Measurements from ENCODE around the gene PRPF40B. TPM values are rescaled to one million over a fixed set of nuclear protein-coding genes. Genes with fewer than 3 reads are reported as not detected.

The PRPF40B gene
- total and polyA plus RNA-seq, 4 donors: 11.3 to 69.0 (median 34.6) TPM

- no peak overlapping the region for H3K4me3 ChIP-seq (ENCODE audit: low read length in 2 of 2)
- no peaks in the 10 kb centered on the region for H3K9me3 ChIP-seq (ENCODE audit: control insufficient read depth, low read length)
- DNase-seq: no peak
- no peaks in the 10 kb centered on the region for H3K36me3 ChIP-seq (ENCODE audit: control insufficient read depth in 1 of 2, insufficient read depth in 2 of 2, low read length in 1 of 2)
- no peak for ATAC-seq (ENCODE audit: low FRiP score)
- 83 to 87% methylated on average over 7 of the region's 7 CpGs for WGBS, 2 donors
- intact Hi-C loops (cut with DNase I): no loop called here
- no peak overlapping the region for H3K27ac ChIP-seq (ENCODE audit: low read depth in 1 of 2, low read length in 2 of 2)
- H3K4me1 ChIP-seq (ENCODE audit: control insufficient read depth in 1 of 2, insufficient read depth in 2 of 2, low read length in 2 of 2): no peaks in the 10 kb centered on the region
- no peaks in the 10 kb centered on the region for H3K27me3 ChIP-seq (ENCODE audit: control insufficient read depth in 1 of 2, insufficient read depth in 2 of 2, low read length in 1 of 2)
Observed at GRCh38 chr12:49584591-49584990, 38.8 kb upstream of the PRPF40B start.

- no peak overlapping the region for H3K27ac ChIP-seq (ENCODE audit: low read depth in 1 of 2, low read length in 2 of 2)
- ATAC-seq (ENCODE audit: low FRiP score): no peak
- intact Hi-C loops (cut with DNase I): no loop called here
Observed at GRCh38 chr12:49585477-49586459, 37.6 kb upstream of the PRPF40B start.

GRCh38 chr12:49587174-49587908 lies 36.0 kb upstream of the PRPF40B start:
- WGBS, 2 donors: 88 to 89% methylated on average over 11 of the region's 11 CpGs
- intact Hi-C loops (cut with DNase I): no loop called here

More at GRCh38 chr12:49585477-49586459, 37.6 kb upstream of the PRPF40B start:
- Histone ChIP-seq H3K4me3 (ENCODE audit: low read length in 2 of 2) (no peak overlapping the region), H3K36me3 (ENCODE audit: control insufficient read depth in 1 of 2, insufficient read depth in 2 of 2, low read length in 1 of 2) (no peaks in the 10 kb centered on the region), H3K4me1 (ENCODE audit: control insufficient read depth in 1 of 2, insufficient read depth in 2 of 2, low read length in 2 of 2) (no peaks in the 10 kb centered on the region), H3K9me3 (ENCODE audit: control insufficient read depth, low read length) (no peaks in the 10 kb centered on the region), H3K27me3 (ENCODE audit: control insufficient read depth in 1 of 2, insufficient read depth in 2 of 2, low read length in 1 of 2) (no peaks in the 10 kb centered on the region)
- 78 to 81% methylated on average over 16 of the region's 16 CpGs for WGBS, 2 donors
- peak in 1 of 2 donors; percentile 49 for DNase-seq

GRCh38 chr12:49588281-49588680 lies 35.1 kb upstream of the PRPF40B start:
- WGBS, 2 donors: 94% methylated on average over 7 of the region's 7 CpGs
- H3K4me3 ChIP-seq (ENCODE audit: low read length in 2 of 2): no peak overlapping the region
- H3K4me1 ChIP-seq (ENCODE audit: control insufficient read depth in 1 of 2, insufficient read depth in 2 of 2, low read length in 2 of 2): no peaks in the 10 kb centered on the region
- no peak overlapping the region for H3K27ac ChIP-seq (ENCODE audit: low read depth in 1 of 2, low read length in 2 of 2)
- no peaks in the 10 kb centered on the region for H3K27me3 ChIP-seq (ENCODE audit: control insufficient read depth in 1 of 2, insufficient read depth in 2 of 2, low read length in 1 of 2)
- H3K36me3 ChIP-seq (ENCODE audit: control insufficient read depth in 1 of 2, insufficient read depth in 2 of 2, low read length in 1 of 2): no peaks in the 10 kb centered on the region
- H3K9me3 ChIP-seq (ENCODE audit: control insufficient read depth, low read length): no peaks in the 10 kb centered on the region
- DNase-seq: no peak
- no peak for ATAC-seq (ENCODE audit: low FRiP score)
- intact Hi-C loops (cut with DNase I): no loop called here

More at GRCh38 chr12:49587174-49587908, 36.0 kb upstream of the PRPF40B start:
- no peak overlapping the region for H3K27ac ChIP-seq (ENCODE audit: low read depth in 1 of 2, low read length in 2 of 2)
- no peaks in the 10 kb centered on the region for H3K27me3 ChIP-seq (ENCODE audit: control insufficient read depth in 1 of 2, insufficient read depth in 2 of 2, low read length in 1 of 2)
- H3K4me1 ChIP-seq (ENCODE audit: control insufficient read depth in 1 of 2, insufficient read depth in 2 of 2, low read length in 2 of 2): no peaks in the 10 kb centered on the region
- H3K9me3 ChIP-seq (ENCODE audit: control insufficient read depth, low read length): no peaks in the 10 kb centered on the region
- ATAC-seq (ENCODE audit: low FRiP score): no peak
- H3K4me3 ChIP-seq (ENCODE audit: low read length in 2 of 2): no peak overlapping the region
- no peaks in the 10 kb centered on the region for H3K36me3 ChIP-seq (ENCODE audit: control insufficient read depth in 1 of 2, insufficient read depth in 2 of 2, low read length in 1 of 2)
- no peak for DNase-seq

- no peak overlapping the region for H3K4me3 ChIP-seq (ENCODE audit: low read length in 2 of 2)
- DNase-seq (no peak), ATAC-seq (ENCODE audit: low FRiP score) (no peak)
- intact Hi-C loops (cut with DNase I): no loop called here
- H3K4me1 ChIP-seq (ENCODE audit: control insufficient read depth in 1 of 2, insufficient read depth in 2 of 2, low read length in 2 of 2): no peaks in the 10 kb centered on the region
- H3K27ac ChIP-seq (ENCODE audit: low read depth in 1 of 2, low read length in 2 of 2): no peak overlapping the region
- H3K27me3 ChIP-seq (ENCODE audit: control insufficient read depth in 1 of 2, insufficient read depth in 2 of 2, low read length in 1 of 2): no peaks in the 10 kb centered on the region
- no peaks in the 10 kb centered on the region for H3K36me3 ChIP-seq (ENCODE audit: control insufficient read depth in 1 of 2, insufficient read depth in 2 of 2, low read length in 1 of 2)
- WGBS, 2 donors: 49 to 59% methylated on average over 4 of the region's 4 CpGs
- H3K9me3 ChIP-seq (ENCODE audit: control insufficient read depth, low read length): no peaks in the 10 kb centered on the region
Observed at GRCh38 chr12:49588721-49589516, 34.4 kb upstream of the PRPF40B start.

- Histone ChIP-seq H3K4me3 (ENCODE audit: low read length in 2 of 2) (no peak overlapping the region), H3K27me3 (ENCODE audit: control insufficient read depth in 1 of 2, insufficient read depth in 2 of 2, low read length in 1 of 2) (no peaks in the 10 kb centered on the region), H3K27ac (ENCODE audit: low read depth in 1 of 2, low read length in 2 of 2) (no peak overlapping the region), H3K4me1 (ENCODE audit: control insufficient read depth in 1 of 2, insufficient read depth in 2 of 2, low read length in 2 of 2) (no peaks in the 10 kb centered on the region), H3K36me3 (ENCODE audit: control insufficient read depth in 1 of 2, insufficient read depth in 2 of 2, low read length in 1 of 2) (no peaks in the 10 kb centered on the region), H3K9me3 (ENCODE audit: control insufficient read depth, low read length) (no peaks in the 10 kb centered on the region)
- DNase-seq (no peak), ATAC-seq (ENCODE audit: low FRiP score) (no peak)
- intact Hi-C loops (cut with DNase I): no loop called here
- WGBS, 2 donors: 79 to 80% methylated on average over 10 of the region's 10 CpGs
Observed at GRCh38 chr12:49598527-49598926, 24.8 kb upstream of the PRPF40B start.

- Histone ChIP-seq H3K9me3 (ENCODE audit: control insufficient read depth, low read length) (no peaks in the 10 kb centered on the region), H3K4me3 (ENCODE audit: low read length in 2 of 2) (no peak overlapping the region), H3K36me3 (ENCODE audit: control insufficient read depth in 1 of 2, insufficient read depth in 2 of 2, low read length in 1 of 2) (no peaks in the 10 kb centered on the region), H3K4me1 (ENCODE audit: control insufficient read depth in 1 of 2, insufficient read depth in 2 of 2, low read length in 2 of 2) (no peaks in the 10 kb centered on the region), H3K27me3 (ENCODE audit: control insufficient read depth in 1 of 2, insufficient read depth in 2 of 2, low read length in 1 of 2) (no peaks in the 10 kb centered on the region), H3K27ac (ENCODE audit: low read depth in 1 of 2, low read length in 2 of 2) (no peak overlapping the region)
- 91 to 97% methylated on average over 8 of the region's 8 CpGs for WGBS, 2 donors
- ATAC-seq (ENCODE audit: low FRiP score) (no peak), DNase-seq (no peak)
- intact Hi-C loops (cut with DNase I): no loop called here
Observed at GRCh38 chr12:49599961-49600360, 23.4 kb upstream of the PRPF40B start.

GRCh38 chr12:49603721-49604120 lies 19.6 kb upstream of the PRPF40B start:
- Histone ChIP-seq H3K27ac (ENCODE audit: low read depth in 1 of 2, low read length in 2 of 2) (no peak overlapping the region), H3K9me3 (ENCODE audit: control insufficient read depth, low read length) (no peaks in the 10 kb centered on the region), H3K4me3 (ENCODE audit: low read length in 2 of 2) (no peak overlapping the region), H3K4me1 (ENCODE audit: control insufficient read depth in 1 of 2, insufficient read depth in 2 of 2, low read length in 2 of 2) (no peaks in the 10 kb centered on the region), H3K27me3 (ENCODE audit: control insufficient read depth in 1 of 2, insufficient read depth in 2 of 2, low read length in 1 of 2) (no peaks in the 10 kb centered on the region), H3K36me3 (ENCODE audit: control insufficient read depth in 1 of 2, insufficient read depth in 2 of 2, low read length in 1 of 2) (no peaks in the 10 kb centered on the region)
- DNase-seq (no peak), ATAC-seq (ENCODE audit: low FRiP score) (no peak)
- intact Hi-C loops (cut with DNase I): no loop called here
- WGBS, 2 donors: 78 to 81% methylated on average over 1 of the region's 1 CpG

Data from aorta (tissue), 5 donors.